GM19452 (cell line): ENCODE measurements around the gene SIX5.

Experiments
- ATAC-seq: cut with Tn5 transposase; IDR thresholded peaks from one replicate; pipeline ENCODE4 v1.9.1; 2021; ENCODE audit not compliant: unreplicated experiment

The SIX5 gene

GRCh38 chr19:45777395-45777961, 8.4 kb upstream of the SIX5 start:
- ATAC-seq = no peak

- no peak for ATAC-seq
Measured at GRCh38 chr19:45774765-45775164, 5.7 kb upstream of the SIX5 start.

- ATAC-seq = no peak
Measured at GRCh38 chr19:45773384-45773783, 4.3 kb upstream of the SIX5 start.

GRCh38 chr19:45772912-45773311, 3.9 kb upstream of the SIX5 start:
- ATAC-seq = no peak

GRCh38 chr19:45772130-45772840, 3.2 kb upstream of the SIX5 start:
- ATAC-seq = no peak

- no peak for ATAC-seq
Measured at GRCh38 chr19:45771311-45771933, 2.4 kb upstream of the SIX5 start.

GRCh38 chr19:45770192-45771101, 1.4 kb upstream of the SIX5 start:
- ATAC-seq = peak; percentile 50

- no peak for ATAC-seq
Measured at GRCh38 chr19:45769821-45770191, 754 bp upstream of the SIX5 start.

GRCh38 chr19:45768655-45768983, 433 bp downstream of the SIX5 start:
- no peak for ATAC-seq

GRCh38 chr19:45767881-45768654, 984 bp downstream of the SIX5 start:
- ATAC-seq = no peak

GRCh38 chr19:45767410-45767880, 1.6 kb downstream of the SIX5 start:
- no peak for ATAC-seq

GRCh38 chr19:45766869-45767346, 2.1 kb downstream of the SIX5 start:
- no peak for ATAC-seq

- ATAC-seq = no peak
Measured at GRCh38 chr19:45766296-45766868, 2.7 kb downstream of the SIX5 start.

GRCh38 chr19:45765702-45766295, 3.3 kb downstream of the SIX5 start:
- no peak for ATAC-seq

GRCh38 chr19:45764945-45765701, 3.9 kb downstream of the SIX5 start:
- ATAC-seq = no peak

- no peak for ATAC-seq
Measured at GRCh38 chr19:45764475-45764874, 4.6 kb downstream of the SIX5 start.

- ATAC-seq = no peak
Measured at GRCh38 chr19:45763691-45764294, 5.3 kb downstream of the SIX5 start.

- ATAC-seq = no peak
Measured at GRCh38 chr19:45762870-45763631, 6.0 kb downstream of the SIX5 start.
